H9 (cell line): ENCODE data around the gene HOXB1. TPM values are rescaled to one million over a fixed set of nuclear protein-coding genes. Genes with fewer than 3 reads are reported as not detected.

Experiments used
- DNase-seq: peaks from one replicate; pipeline ENCODE4 v3.0.0-alpha.2; 2017
- H2AFZ ChIP-seq: one replicate; pipeline ENCODE4 v1.6.1; 2013; ENCODE audit warnings: mild to moderate bottlenecking, low read length, control low read depth, moderate library complexity
- H2AK5ac ChIP-seq: 2 replicates; pipeline ENCODE4 v1.6.1; 2013; ENCODE audit warnings: low read length, control low read depth, mixed read lengths; ENCODE audit not compliant: insufficient read length
- H2BK120ac ChIP-seq: one replicate; pipeline ENCODE4 v1.6.1; 2013; ENCODE audit warnings: low read depth, mild to moderate bottlenecking, low read length, control low read depth, inconsistent platforms; ENCODE audit not compliant: poor library complexity, severe bottlenecking
- H2BK12ac ChIP-seq: 2 replicates; pipeline ENCODE4 v1.6.1; 2013; ENCODE audit warnings: low read length, control low read depth, mixed read lengths, low read depth; ENCODE audit not compliant: insufficient read length
- H2BK15ac ChIP-seq: 2 replicates; pipeline ENCODE4 v1.6.1; 2013; ENCODE audit warnings: low read depth, low read length, control low read depth
- H2BK20ac ChIP-seq: one replicate; pipeline ENCODE4 v1.6.1; 2013; ENCODE audit warnings: low read depth, mild to moderate bottlenecking, low read length, control low read depth, inconsistent platforms; ENCODE audit not compliant: poor library complexity, severe bottlenecking
- H2BK5ac ChIP-seq: 2 replicates; pipeline ENCODE4 v1.6.1; 2013; ENCODE audit warnings: low read length, control low read depth, mixed read lengths; ENCODE audit not compliant: insufficient read length
- H3K14ac ChIP-seq: 2 replicates; pipeline ENCODE4 v1.6.1; 2013; ENCODE audit warnings: low read length, control low read depth; ENCODE audit not compliant: insufficient read depth
- H3K18ac ChIP-seq: 2 replicates; pipeline ENCODE4 v1.6.1; 2013; ENCODE audit warnings: low read depth, mild to moderate bottlenecking, mixed read lengths, low read length, control low read depth; ENCODE audit not compliant: insufficient read length
- H3K23ac ChIP-seq: 2 replicates; pipeline ENCODE4 v1.6.1; 2013; ENCODE audit warnings: low read length, control low read depth, mixed read lengths, low read depth; ENCODE audit not compliant: insufficient read length
- H3K23me2 ChIP-seq: 2 replicates; pipeline ENCODE4 v1.6.1; 2013; ENCODE audit warnings: low read depth, mild to moderate bottlenecking, mixed read lengths, low read length, control low read depth; ENCODE audit not compliant: insufficient read length, poor library complexity, severe bottlenecking
- H3K27ac ChIP-seq: 2 replicates; pipeline ENCODE4 v1.5.1; 2013; ENCODE audit warnings: low read length, control low read depth, mixed read lengths, low read depth; ENCODE audit not compliant: insufficient read length
- H3K27me3 ChIP-seq: 2 replicates; pipeline ENCODE4 v1.6.1; 2013; ENCODE audit warnings: low read length, control low read depth, inconsistent platforms; ENCODE audit not compliant: insufficient read depth
- H3K4ac ChIP-seq: 2 replicates; pipeline ENCODE4 v1.6.1; 2013; ENCODE audit warnings: low read depth, mild to moderate bottlenecking, control low read depth, inconsistent platforms, low read length, moderate library complexity
- H3K4me1 ChIP-seq: 2 replicates; pipeline ENCODE4 v1.6.1; 2013; ENCODE audit warnings: low read length, control low read depth, inconsistent platforms; ENCODE audit not compliant: insufficient read depth
- H3K4me2 ChIP-seq: 2 replicates; pipeline ENCODE4 v1.6.1; 2013; ENCODE audit warnings: low read length, control low read depth, mixed read lengths; ENCODE audit not compliant: insufficient read length, insufficient read depth
- H3K56ac ChIP-seq: 2 replicates; pipeline ENCODE4 v1.6.1; 2013; ENCODE audit warnings: low read depth, mild to moderate bottlenecking, mixed read lengths, low read length, control low read depth; ENCODE audit not compliant: insufficient read length
- H3K79me1 ChIP-seq: 2 replicates; pipeline ENCODE4 v1.6.1; 2013; ENCODE audit warnings: low read depth, mild to moderate bottlenecking, moderate library complexity, low read length, control low read depth, inconsistent platforms; ENCODE audit not compliant: insufficient read depth, poor library complexity, severe bottlenecking
- H3K79me2 ChIP-seq: 2 replicates; pipeline ENCODE4 v1.6.1; 2013; ENCODE audit warnings: low read length, control low read depth, inconsistent platforms; ENCODE audit not compliant: insufficient read depth
- H3K9ac ChIP-seq: 2 replicates; pipeline ENCODE4 v1.6.1; 2013; ENCODE audit warnings: low read length, control low read depth, mixed read lengths; ENCODE audit not compliant: insufficient read length; ENCODE audit errors: extremely low read depth
- H3K9me3 ChIP-seq: one replicate; pipeline ENCODE4 v1.6.1; 2013; ENCODE audit warnings: low read depth, low read length, inconsistent platforms; ENCODE audit not compliant: control insufficient read depth
- H3T11ph ChIP-seq: one replicate; pipeline ENCODE4 v1.6.1; 2013; ENCODE audit warnings: mild to moderate bottlenecking, low read length, control low read depth, inconsistent platforms
- H4K20me1 ChIP-seq: one replicate; pipeline ENCODE4 v1.6.1; 2013; ENCODE audit not compliant: control insufficient read depth, insufficient read length, insufficient read depth
- H4K5ac ChIP-seq: 2 replicates; pipeline ENCODE4 v1.6.1; 2013; ENCODE audit warnings: low read depth, mild to moderate bottlenecking, mixed read lengths, low read length, control low read depth; ENCODE audit not compliant: insufficient read length
- H4K8ac ChIP-seq: replicated peaks from 2 replicates; pipeline ENCODE4 v1.6.1; 2013; ENCODE audit warnings: low read length, control low read depth, mixed read lengths, low read depth; ENCODE audit not compliant: insufficient read length
- H4K91ac ChIP-seq: 2 replicates; pipeline ENCODE4 v1.6.1; 2013; ENCODE audit warnings: low read depth, mild to moderate bottlenecking, moderate library complexity, mixed read lengths, low read length, control low read depth; ENCODE audit not compliant: insufficient read length
- H3K27ac Mint-ChIP-seq, 3 experiments: 2 replicates in 2 of 3; 3 replicates in 1 of 3; pipeline ENCODE4 v1.8.0; 2020 to 2021; ENCODE audit warnings: mixed read lengths in 3 of 3, mild to moderate bottlenecking in 1 of 3, moderate library complexity in 1 of 3
- H3K27me3 Mint-ChIP-seq: 2 replicates; pipeline ENCODE4 v1.8.0; 2021; ENCODE audit warnings: low read depth, mild to moderate bottlenecking, moderate library complexity, mixed read lengths
- H3K36me3 Mint-ChIP-seq, 3 experiments: 2 replicates in 2 of 3; 3 replicates in 1 of 3; pipeline ENCODE4 v1.8.0; 2020 to 2021; ENCODE audit warnings: low read depth in 3 of 3, mixed read lengths in 3 of 3; ENCODE audit not compliant: insufficient read depth in 1 of 3
- H3K4me1 Mint-ChIP-seq, 2 experiments: 2 replicates each; pipeline ENCODE4 v1.8.0; 2020; ENCODE audit warnings: mixed read lengths in 2 of 2
- H3K4me3 Mint-ChIP-seq, 2 experiments: 2 replicates in 1 of 2; 3 replicates in 1 of 2; pipeline ENCODE4 v1.8.0; 2020 to 2021; ENCODE audit warnings: mild to moderate bottlenecking in 2 of 2, mixed read lengths in 2 of 2, moderate library complexity in 1 of 2
- H3K9me3 Mint-ChIP-seq, 2 experiments: 2 replicates in 1 of 2; 3 replicates in 1 of 2; pipeline ENCODE4 v1.8.0; 2020; ENCODE audit warnings: mild to moderate bottlenecking in 2 of 2, mixed read lengths in 2 of 2, moderate library complexity in 1 of 2
- WGBS: extraction: QIAGEN DNeasy Blood & Tissue Kit; methylation state at CpG from one replicate; pipeline ENCODE4 v1.1.7; 2013; ENCODE audit warnings: missing lambda C conversion rate, low lambda C conversion rate, mixed read lengths; ENCODE audit not compliant: insufficient read length; ENCODE audit errors: extremely low coverage; 5-methylcytosine and 5-hydroxymethylcytosine counted together
- total RNA-seq: library from RNA; stranded (reverse); gene quantifications from 2 replicates; pipeline ENCODE4 v1.2.1, GENCODE V29; 2021
- TF ChIP-seq, protein P1 (sequence below): fragments of 200-600 bp; sonication (generic); conservative IDR thresholded peaks from 3 replicates; pipeline ENCODE4 v1.8.0; 2021; ENCODE audit warnings: antibody characterized with exemption, mild to moderate bottlenecking

The HOXB1 gene
- total RNA-seq, 1 experiment from 2014 or later = not detected

DNA sequence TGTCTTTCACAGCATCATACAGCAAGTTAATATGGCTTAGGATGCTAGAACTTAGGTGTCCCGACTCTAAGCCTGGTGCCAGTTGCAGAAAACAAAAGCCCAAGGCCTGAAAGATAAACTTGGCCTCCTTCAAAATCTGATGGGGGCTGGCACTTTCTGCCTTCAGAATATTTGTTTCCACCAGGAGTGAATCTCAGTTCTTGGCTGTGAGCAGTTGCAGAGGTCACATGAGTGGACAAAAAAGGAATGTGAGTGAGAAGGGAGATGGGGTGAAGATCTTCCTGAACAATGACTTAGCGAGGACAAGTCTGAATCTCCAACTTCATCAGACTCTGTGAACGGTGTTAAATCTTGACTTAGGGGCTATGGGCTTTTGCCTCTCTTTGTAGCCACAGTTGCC is 46.6 kb downstream of the HOXB1 start:
- Mint-ChIP-seq H3K36me3 (no peaks in the 10 kb centered on the region), H3K4me3 (no peak overlapping the region), H3K27ac (no peak overlapping the region), H3K4me1 (peaks cover 12 to 16% of the 10 kb centered on the region in 2 experiments), H3K9me3 (no peaks in the 10 kb centered on the region), H3K27me3 (peaks cover 82% of the 10 kb centered on the region)
- H3K9me3 ChIP-seq = no peaks in the 10 kb centered on the region
- H3K27me3 ChIP-seq = no peaks in the 10 kb centered on the region
- H3K79me1 ChIP-seq = no peaks in the 10 kb centered on the region
- no peak for DNase-seq
- H4K8ac ChIP-seq = no peak overlapping the region
- no peak overlapping the region for H3K56ac ChIP-seq
- no peaks in the 10 kb centered on the region for H3K4me1 ChIP-seq
- no peak overlapping the region for H3K18ac ChIP-seq
- no peak overlapping the region for H3K27ac ChIP-seq
- H3K9ac ChIP-seq = no peak overlapping the region
- H4K91ac ChIP-seq = no peak overlapping the region
- no peaks in the 10 kb centered on the region for H4K20me1 ChIP-seq
- no peak overlapping the region for H2BK5ac ChIP-seq
- H2BK120ac ChIP-seq = no peak overlapping the region
- no peaks in the 10 kb centered on the region for H3K79me2 ChIP-seq
- no peak overlapping the region for H2AK5ac ChIP-seq
- no peak overlapping the region for H2BK12ac ChIP-seq
- H4K5ac ChIP-seq = no peak overlapping the region
- whole genome bisulfite sequencing = no CpG with 5 or more reads among the region's 3 CpGs
- no peak overlapping the region for H3T11ph ChIP-seq
- no peak overlapping the region for H2AFZ ChIP-seq
- H2BK20ac ChIP-seq = no peak overlapping the region
- H3K14ac ChIP-seq = no peak overlapping the region
- H3K23me2 ChIP-seq = no peaks in the 10 kb centered on the region
- no peak overlapping the region for H3K23ac ChIP-seq
- no peak overlapping the region for H3K4ac ChIP-seq
- no peak overlapping the region for H2BK15ac ChIP-seq
- no peak overlapping the region for H3K4me2 ChIP-seq
- TF ChIP-seq, protein P1, sequence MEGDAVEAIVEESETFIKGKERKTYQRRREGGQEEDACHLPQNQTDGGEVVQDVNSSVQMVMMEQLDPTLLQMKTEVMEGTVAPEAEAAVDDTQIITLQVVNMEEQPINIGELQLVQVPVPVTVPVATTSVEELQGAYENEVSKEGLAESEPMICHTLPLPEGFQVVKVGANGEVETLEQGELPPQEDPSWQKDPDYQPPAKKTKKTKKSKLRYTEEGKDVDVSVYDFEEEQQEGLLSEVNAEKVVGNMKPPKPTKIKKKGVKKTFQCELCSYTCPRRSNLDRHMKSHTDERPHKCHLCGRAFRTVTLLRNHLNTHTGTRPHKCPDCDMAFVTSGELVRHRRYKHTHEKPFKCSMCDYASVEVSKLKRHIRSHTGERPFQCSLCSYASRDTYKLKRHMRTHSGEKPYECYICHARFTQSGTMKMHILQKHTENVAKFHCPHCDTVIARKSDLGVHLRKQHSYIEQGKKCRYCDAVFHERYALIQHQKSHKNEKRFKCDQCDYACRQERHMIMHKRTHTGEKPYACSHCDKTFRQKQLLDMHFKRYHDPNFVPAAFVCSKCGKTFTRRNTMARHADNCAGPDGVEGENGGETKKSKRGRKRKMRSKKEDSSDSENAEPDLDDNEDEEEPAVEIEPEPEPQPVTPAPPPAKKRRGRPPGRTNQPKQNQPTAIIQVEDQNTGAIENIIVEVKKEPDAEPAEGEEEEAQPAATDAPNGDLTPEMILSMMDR = no peak
